ENCODE data around the gene RMND5A. TPM values are rescaled to one million over a fixed set of nuclear protein-coding genes. Genes with fewer than 3 reads are reported as not detected.

RMND5A gene
- total RNA-seq, 1 donor from 2014 or later: 49.6 TPM

- no peak for DNase-seq (ENCODE audit: low spot score, unreplicated experiment)
- H3K9me3 Mint-ChIP-seq (ENCODE audit: low read depth): no peaks in the 10 kb centered on the region
- H3K36me3 Mint-ChIP-seq (ENCODE audit: insufficient read depth): peaks cover 14% of the 10 kb centered on the region
- no peaks in the 10 kb centered on the region for H3K4me1 Mint-ChIP-seq (ENCODE audit: low read depth)
- H3K4me3 Mint-ChIP-seq (ENCODE audit: low read depth): no peak overlapping the region
- no peak for TF ChIP-seq CTCF (IDR thresholded peaks at IDR 0.05; ENCODE audit: unreplicated experiment)
- H3K27me3 Mint-ChIP-seq: no peaks in the 10 kb centered on the region
- H3K27ac Mint-ChIP-seq: no peak overlapping the region
Measured at GRCh38 chr2:86776532-86776931, 56.4 kb downstream of the RMND5A start.

- Mint-ChIP-seq H3K27me3 (peaks cover 5% of the 10 kb centered on the region), H3K4me3 (ENCODE audit: low read depth) (no peak overlapping the region), H3K4me1 (ENCODE audit: low read depth) (no peaks in the 10 kb centered on the region), H3K9me3 (ENCODE audit: low read depth) (no peaks in the 10 kb centered on the region), H3K27ac (no peak overlapping the region), H3K36me3 (ENCODE audit: insufficient read depth) (peaks cover 5% of the 10 kb centered on the region)
- no peak for TF ChIP-seq CTCF (IDR thresholded peaks at IDR 0.05; ENCODE audit: unreplicated experiment)
- DNase-seq (ENCODE audit: low spot score, unreplicated experiment): no peak
Measured at GRCh38 chr2:86778957-86779356, 58.9 kb downstream of the RMND5A start.

- no peak for DNase-seq (ENCODE audit: low spot score, unreplicated experiment)
- no peak for TF ChIP-seq CTCF (IDR thresholded peaks at IDR 0.05; ENCODE audit: unreplicated experiment)
- H3K9me3 Mint-ChIP-seq (ENCODE audit: low read depth): no peaks in the 10 kb centered on the region
- no peak overlapping the region for H3K27ac Mint-ChIP-seq
- no peaks in the 10 kb centered on the region for H3K36me3 Mint-ChIP-seq (ENCODE audit: insufficient read depth)
- no peaks in the 10 kb centered on the region for H3K4me1 Mint-ChIP-seq (ENCODE audit: low read depth)
- H3K27me3 Mint-ChIP-seq: peaks cover 13% of the 10 kb centered on the region
- H3K4me3 Mint-ChIP-seq (ENCODE audit: low read depth): no peak overlapping the region
Measured at GRCh38 chr2:86779971-86780370, 59.9 kb downstream of the RMND5A start.

GRCh38 chr2:86781363-86781762 lies 61.3 kb downstream of the RMND5A start:
- H3K36me3 Mint-ChIP-seq (ENCODE audit: insufficient read depth): no peaks in the 10 kb centered on the region
- no peaks in the 10 kb centered on the region for H3K9me3 Mint-ChIP-seq (ENCODE audit: low read depth)
- peaks cover 24% of the 10 kb centered on the region for H3K27me3 Mint-ChIP-seq
- H3K4me1 Mint-ChIP-seq (ENCODE audit: low read depth): no peaks in the 10 kb centered on the region
- no peak overlapping the region for H3K27ac Mint-ChIP-seq
- no peak overlapping the region for H3K4me3 Mint-ChIP-seq (ENCODE audit: low read depth)
- no peak for DNase-seq (ENCODE audit: low spot score, unreplicated experiment)
- TF ChIP-seq CTCF (IDR thresholded peaks at IDR 0.05; ENCODE audit: unreplicated experiment): no peak

- H3K36me3 Mint-ChIP-seq (ENCODE audit: insufficient read depth): no peaks in the 10 kb centered on the region
- no peaks in the 10 kb centered on the region for H3K4me1 Mint-ChIP-seq (ENCODE audit: low read depth)
- H3K27me3 Mint-ChIP-seq: peaks cover 35% of the 10 kb centered on the region
- H3K27ac Mint-ChIP-seq: no peak overlapping the region
- DNase-seq (ENCODE audit: low spot score, unreplicated experiment): no peak
- no peak overlapping the region for H3K4me3 Mint-ChIP-seq (ENCODE audit: low read depth)
- no peak for TF ChIP-seq CTCF (IDR thresholded peaks at IDR 0.05; ENCODE audit: unreplicated experiment)
- no peaks in the 10 kb centered on the region for H3K9me3 Mint-ChIP-seq (ENCODE audit: low read depth)
Measured at GRCh38 chr2:86782748-86783147, 62.7 kb downstream of the RMND5A start.

Data from progenitor cell of endocrine pancreas (in vitro differentiated cells).